Activated naive CD4-positive, alpha-beta T cell treated with anti-CD3 and anti-CD28 coated beads, Interleukin-2, amount 10 ng/mL, durations not matched to agents 5 hours and 36 hours (primary cell): ENCODE data around the gene SMOC2. TPM values are rescaled to one million over a fixed set of nuclear protein-coding genes. Genes with fewer than 3 reads are reported as not detected.

Experiments
- total RNA-seq, 2 experiments: library from RNA; stranded (reverse); gene quantifications; one replicate each; pipeline ENCODE4 v1.2.3, GENCODE V29; 2021

SMOC2 gene
- not detected for total RNA-seq

GRCh38 chr6:168440520-168441433 is at the start of gene SMOC2:
Gene SMOC2 (plus strand): TSS chr6:168441184. CDS start chr6:168441371, 187 bp downstream.

Other genes with a start within 250 kb of the SMOC2 start
- gene DACT2, start 121.4 kb upstream of the SMOC2 start, total RNA-seq: not detected